Measurements from ENCODE around the gene CCDC148. TPM values are rescaled to one million over a fixed set of nuclear protein-coding genes. Genes with fewer than 3 reads are reported as not detected.

Gene CCDC148
- total RNA-seq, 1 donor from 2014 or later: 9.3 TPM

DNA sequence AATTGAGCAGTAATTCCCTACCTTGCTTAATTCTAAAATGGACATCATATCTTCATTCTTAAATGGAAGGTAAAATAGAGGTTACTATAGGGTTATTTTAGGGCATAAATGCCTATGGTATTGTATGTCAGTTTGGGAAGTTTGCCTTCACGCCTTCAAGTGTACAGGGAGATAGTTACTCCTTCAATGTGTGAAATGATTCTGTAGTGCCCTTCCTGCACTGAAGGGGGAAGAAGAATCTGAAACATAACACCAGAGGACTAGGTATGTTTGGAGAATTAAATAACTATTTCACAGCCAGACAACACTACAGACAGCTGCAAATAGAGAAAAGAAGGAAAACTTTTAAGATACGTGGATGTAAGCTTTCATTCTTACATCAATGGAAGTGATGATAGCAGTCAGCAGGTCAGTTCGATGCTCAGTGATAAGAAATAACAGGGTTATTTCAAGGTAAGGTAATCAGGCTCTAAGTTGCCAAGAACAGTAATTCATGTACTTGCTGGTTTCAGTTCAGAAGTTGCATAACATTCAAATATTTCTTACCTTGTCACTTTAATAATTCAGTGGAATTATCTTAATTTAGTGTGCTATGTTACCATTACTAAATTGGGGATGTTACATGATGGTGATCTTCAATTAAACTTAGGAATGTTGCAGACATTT is 4.2 kb upstream of the CCDC148 start:
- Histone ChIP-seq H2AFZ (replicated peaks) (no peak overlapping the region), H3K27ac (no peak overlapping the region), H3K9me3 (ENCODE audit: low read depth) (no peaks in the 10 kb centered on the region), H3F3A (ENCODE audit: low read depth) (peaks cover 27% of the 10 kb centered on the region), H3K4me1 (peaks cover 37% of the 10 kb centered on the region), H3K27me3 (no peaks in the 10 kb centered on the region), H3K4me3 (no peak overlapping the region), H3K4me2 (no peak overlapping the region), H4K20me1 (ENCODE audit: low read depth) (peaks cover 70% of the 10 kb centered on the region), H3K9ac (no peak overlapping the region), H3K36me3 (no peaks in the 10 kb centered on the region), H3K79me2 (ENCODE audit: low read depth) (peaks cover 83% of the 10 kb centered on the region)
- no peak overlapping the region for H3K4me3 Mint-ChIP-seq
- DNase-seq (ENCODE audit: low spot score): no peak
- H3K4me1 Mint-ChIP-seq: peaks cover 38% of the 10 kb centered on the region
- TF ChIP-seq EZH2 (IDR thresholded peaks at IDR 0.05) (no peak), EZH2phosphoT487 (IDR thresholded peaks at IDR 0.05) (no peak)
- TF ChIP-seq, protein P1, sequence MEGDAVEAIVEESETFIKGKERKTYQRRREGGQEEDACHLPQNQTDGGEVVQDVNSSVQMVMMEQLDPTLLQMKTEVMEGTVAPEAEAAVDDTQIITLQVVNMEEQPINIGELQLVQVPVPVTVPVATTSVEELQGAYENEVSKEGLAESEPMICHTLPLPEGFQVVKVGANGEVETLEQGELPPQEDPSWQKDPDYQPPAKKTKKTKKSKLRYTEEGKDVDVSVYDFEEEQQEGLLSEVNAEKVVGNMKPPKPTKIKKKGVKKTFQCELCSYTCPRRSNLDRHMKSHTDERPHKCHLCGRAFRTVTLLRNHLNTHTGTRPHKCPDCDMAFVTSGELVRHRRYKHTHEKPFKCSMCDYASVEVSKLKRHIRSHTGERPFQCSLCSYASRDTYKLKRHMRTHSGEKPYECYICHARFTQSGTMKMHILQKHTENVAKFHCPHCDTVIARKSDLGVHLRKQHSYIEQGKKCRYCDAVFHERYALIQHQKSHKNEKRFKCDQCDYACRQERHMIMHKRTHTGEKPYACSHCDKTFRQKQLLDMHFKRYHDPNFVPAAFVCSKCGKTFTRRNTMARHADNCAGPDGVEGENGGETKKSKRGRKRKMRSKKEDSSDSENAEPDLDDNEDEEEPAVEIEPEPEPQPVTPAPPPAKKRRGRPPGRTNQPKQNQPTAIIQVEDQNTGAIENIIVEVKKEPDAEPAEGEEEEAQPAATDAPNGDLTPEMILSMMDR (IDR thresholded peaks at IDR 0.05): no peak
- H3K9me3 Mint-ChIP-seq: peaks cover 2% of the 10 kb centered on the region
- no peak overlapping the region for H3K27ac Mint-ChIP-seq
- peaks cover 5% of the 10 kb centered on the region for H3K27me3 Mint-ChIP-seq (ENCODE audit: insufficient read depth, low read depth)
- peaks cover 4% of the 10 kb centered on the region for H3K36me3 Mint-ChIP-seq

DNA sequence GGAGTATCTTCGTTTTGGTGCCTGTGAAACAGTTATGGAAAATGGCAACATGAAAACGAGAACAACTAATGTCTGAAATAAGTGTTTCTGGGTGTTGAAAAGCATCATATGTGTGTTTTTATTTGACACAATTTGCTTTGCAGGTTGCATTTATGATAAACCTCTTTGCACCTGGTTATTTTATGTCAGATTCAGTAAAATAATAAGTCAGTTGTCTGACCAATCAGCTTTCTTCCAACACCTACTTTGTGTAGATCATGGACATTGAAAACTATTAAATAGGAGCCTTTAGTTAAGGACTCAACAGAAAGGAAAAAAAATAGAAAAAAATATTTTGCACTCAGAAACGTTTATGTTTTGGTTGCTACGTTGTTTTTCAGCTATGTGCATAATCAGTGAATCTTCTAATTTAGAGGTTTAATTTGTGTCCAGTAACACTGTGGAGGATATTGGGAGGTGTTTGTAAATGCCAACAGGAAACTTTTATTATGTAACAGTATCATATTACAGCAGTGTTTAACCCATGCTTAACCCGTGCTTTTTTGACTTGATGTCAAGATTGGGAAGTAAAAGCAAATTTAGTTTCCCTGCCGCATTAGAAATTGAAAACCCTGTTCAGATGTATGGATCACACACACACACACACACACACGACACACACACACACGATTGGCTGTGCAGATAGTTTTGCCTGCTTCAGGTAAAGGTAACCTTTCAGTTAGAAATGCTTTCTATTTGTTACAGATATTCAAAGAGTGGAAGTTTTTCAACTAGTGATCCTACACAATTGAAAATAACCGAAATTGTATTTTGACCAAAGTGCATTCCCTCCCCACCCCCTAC is 2.8 kb upstream of the CCDC148 start:
- TF ChIP-seq, protein P1 (IDR thresholded peaks at IDR 0.05): no peak
- TF ChIP-seq EZH2phosphoT487 (IDR thresholded peaks at IDR 0.05): no peak
- TF ChIP-seq EZH2 (IDR thresholded peaks at IDR 0.05): no peak
- peak overlapping the region; percentile 55 for H3K9ac ChIP-seq
- Mint-ChIP-seq H3K27ac (no peak overlapping the region), H3K4me3 (peak overlapping the region; percentile 97), H3K4me1 (peaks cover 44% of the 10 kb centered on the region), H3K9me3 (peaks cover 2% of the 10 kb centered on the region), H3K36me3 (no peaks in the 10 kb centered on the region), H3K27me3 (ENCODE audit: insufficient read depth, low read depth) (peaks cover 5% of the 10 kb centered on the region)
- peaks cover 27% of the 10 kb centered on the region for H3F3A ChIP-seq (ENCODE audit: low read depth)
- peaks cover 42% of the 10 kb centered on the region for H3K4me1 ChIP-seq
- no peaks in the 10 kb centered on the region for H3K36me3 ChIP-seq
- H2AFZ ChIP-seq (replicated peaks): no peak overlapping the region
- peak overlapping the region; percentile 98 for H3K4me2 ChIP-seq
- no peak overlapping the region for H3K27ac ChIP-seq
- H3K9me3 ChIP-seq (ENCODE audit: low read depth): no peaks in the 10 kb centered on the region
- no peaks in the 10 kb centered on the region for H3K27me3 ChIP-seq
- peaks cover 69% of the 10 kb centered on the region for H3K79me2 ChIP-seq (ENCODE audit: low read depth)
- peaks cover 61% of the 10 kb centered on the region for H4K20me1 ChIP-seq (ENCODE audit: low read depth)
- DNase-seq (ENCODE audit: low spot score): no peak
- H3K4me3 ChIP-seq: peak overlapping the region; percentile 85

DNA sequence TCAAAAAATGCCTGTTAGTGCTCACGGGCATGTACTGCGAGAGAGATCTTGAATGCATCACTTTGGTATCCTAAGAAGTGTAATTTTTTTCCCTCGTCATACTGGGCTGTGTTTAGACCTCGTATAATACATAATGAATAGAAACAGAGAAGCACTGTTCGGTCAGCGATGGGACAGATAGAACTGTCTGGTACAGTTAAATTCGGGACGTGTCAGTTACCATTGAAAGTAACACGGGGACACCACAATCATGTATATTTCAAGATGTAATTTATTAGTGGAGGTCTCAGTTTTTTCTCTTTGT is 2.0 kb upstream of the CCDC148 start:
- Mint-ChIP-seq H3K9me3 (peaks cover 2% of the 10 kb centered on the region), H3K4me1 (peaks cover 44% of the 10 kb centered on the region), H3K27me3 (ENCODE audit: insufficient read depth, low read depth) (peaks cover 5% of the 10 kb centered on the region), H3K4me3 (peak overlapping the region; percentile 97), H3K27ac (peak overlapping the region; percentile 74), H3K36me3 (no peaks in the 10 kb centered on the region)
- DNase-seq (ENCODE audit: low spot score): no peak
- Histone ChIP-seq H3K36me3 (no peaks in the 10 kb centered on the region), H3K9ac (peak overlapping the region; percentile 55), H2AFZ (replicated peaks) (no peak overlapping the region), H3K27me3 (no peaks in the 10 kb centered on the region), H3K9me3 (ENCODE audit: low read depth) (no peaks in the 10 kb centered on the region), H3K4me3 (peak overlapping the region; percentile 85), H4K20me1 (ENCODE audit: low read depth) (peaks cover 53% of the 10 kb centered on the region), H3K4me1 (peaks cover 36% of the 10 kb centered on the region), H3K4me2 (peak overlapping the region; percentile 98), H3K79me2 (ENCODE audit: low read depth) (peaks cover 61% of the 10 kb centered on the region), H3K27ac (peak overlapping the region; percentile 83), H3F3A (ENCODE audit: low read depth) (peaks cover 27% of the 10 kb centered on the region)
- TF ChIP-seq EZH2 (IDR thresholded peaks at IDR 0.05) (no peak), EZH2phosphoT487 (IDR thresholded peaks at IDR 0.05) (no peak)
- TF ChIP-seq, protein P1 (IDR thresholded peaks at IDR 0.05): no peak

Measured in neural progenitor cell (in vitro differentiated cells).